22Rv1 (cell line): ENCODE data around the gene LAMA5.

Source experiments
- H3K27ac ChIP-seq: fragments of 450-650 bp; 2 replicates; pipeline ENCODE4 v1.5.1; 2017
- CTCF ChIP-seq: fragments of 450-650 bp; IDR thresholded peaks from 2 replicates; pipeline ENCODE4 v1.5.1; 2017; ENCODE audit warnings: mild to moderate bottlenecking
- ZFX ChIP-seq: fragments of 450-650 bp; IDR thresholded peaks from 2 replicates; pipeline ENCODE4 v1.6.1; 2017; ENCODE audit warnings: antibody characterized with exemption, borderline replicate concordance

LAMA5 gene

GRCh38 chr20:62327726-62328495 lies 39.2 kb downstream of the LAMA5 start:
- H3K27ac ChIP-seq: no peak overlapping the region
- TF ChIP-seq ZFX (no peak), CTCF (no peak)

GRCh38 chr20:62326959-62327725 lies 40.0 kb downstream of the LAMA5 start:
- TF ChIP-seq ZFX (no peak), CTCF (no peak)
- no peak overlapping the region for H3K27ac ChIP-seq

- no peak overlapping the region for H3K27ac ChIP-seq
- TF ChIP-seq CTCF (no peak), ZFX (no peak)
These were observed 40.6 kb downstream of the LAMA5 start for GRCh38 chr20:62326559-62326958.

- H3K27ac ChIP-seq: no peak overlapping the region
- TF ChIP-seq CTCF (no peak), ZFX (no peak)
These were observed 41.8 kb downstream of the LAMA5 start for GRCh38 chr20:62325172-62325905.

GRCh38 chr20:62323980-62324906 lies 42.9 kb downstream of the LAMA5 start:
- no peak overlapping the region for H3K27ac ChIP-seq
- TF ChIP-seq ZFX: no peak
- no peak for TF ChIP-seq CTCF

GRCh38 chr20:62323146-62323979 lies 43.7 kb downstream of the LAMA5 start:
- TF ChIP-seq CTCF (no peak), ZFX (no peak)
- H3K27ac ChIP-seq: no peak overlapping the region
